RWPE2 (cell line): ENCODE data around the gene ERCC4.

Source experiments
- ATAC-seq: fragments of 200-7000 bp; cut with Tn5 transposase; 3 replicates; pipeline ENCODE4 v1.9.1; 2021; ENCODE audit warnings: low read depth
- DNase-seq: peaks from one replicate; pipeline ENCODE4 v3.0.0-alpha.2; 2020; ENCODE audit warnings: low spot score
- H3K27ac ChIP-seq: fragments of 450-650 bp; 2 replicates; pipeline ENCODE4 v1.5.1; 2017; ENCODE audit warnings: mild to moderate bottlenecking; ENCODE audit not compliant: poor library complexity, severe bottlenecking
- H3K27me3 ChIP-seq: fragments of 250-450 bp; sonication (Bioruptor Pico); 2 replicates; pipeline ENCODE4 v1.5.1; 2021; ENCODE audit warnings: mild to moderate bottlenecking, moderate library complexity; ENCODE audit not compliant: insufficient read depth, poor library complexity, severe bottlenecking
- H3K36me3 ChIP-seq: fragments of 250-450 bp; sonication (Bioruptor Pico); 2 replicates; pipeline ENCODE4 v1.5.1; 2020; ENCODE audit warnings: low read depth, mild to moderate bottlenecking, moderate library complexity
- H3K4me1 ChIP-seq: fragments of 250-450 bp; sonication (Bioruptor Pico); 2 replicates; pipeline ENCODE4 v1.5.1; 2021; ENCODE audit warnings: mild to moderate bottlenecking, moderate library complexity; ENCODE audit not compliant: insufficient read depth, poor library complexity, severe bottlenecking
- H3K4me3 ChIP-seq: fragments of 250-450 bp; sonication (Bioruptor Pico); 2 replicates; pipeline ENCODE4 v1.5.1; 2021; ENCODE audit warnings: mild to moderate bottlenecking, moderate library complexity; ENCODE audit not compliant: severe bottlenecking
- H3K9me3 ChIP-seq: fragments of 250-450 bp; sonication (Bioruptor Pico); 2 replicates; pipeline ENCODE4 v1.5.1; 2021; ENCODE audit warnings: mild to moderate bottlenecking, moderate library complexity; ENCODE audit not compliant: severe bottlenecking
- CTCF ChIP-seq: fragments of 450-650 bp; IDR thresholded peaks from one replicate; pipeline ENCODE4 v1.5.1; 2017; ENCODE audit warnings: mild to moderate bottlenecking, moderate library complexity; ENCODE audit not compliant: poor library complexity, severe bottlenecking

Gene ERCC4

GRCh38 chr16:13969711-13970110 is 49.8 kb downstream of the ERCC4 start:
- no peak for ATAC-seq
- no peaks in the 10 kb centered on the region for H3K9me3 ChIP-seq
- H3K4me1 ChIP-seq: no peaks in the 10 kb centered on the region
- H3K36me3 ChIP-seq: no peaks in the 10 kb centered on the region
- H3K27me3 ChIP-seq: no peaks in the 10 kb centered on the region
- DNase-seq: no peak
- H3K27ac ChIP-seq: no peak overlapping the region
- TF ChIP-seq CTCF: no peak
- no peak overlapping the region for H3K4me3 ChIP-seq

GRCh38 chr16:13970708-13971422 is 50.9 kb downstream of the ERCC4 start:
- ATAC-seq (no peak), DNase-seq (no peak)
- no peaks in the 10 kb centered on the region for H3K9me3 ChIP-seq
- TF ChIP-seq CTCF: no peak
- H3K27ac ChIP-seq: no peak overlapping the region
- H3K4me1 ChIP-seq: no peaks in the 10 kb centered on the region
- H3K4me3 ChIP-seq: no peak overlapping the region
- H3K27me3 ChIP-seq: no peaks in the 10 kb centered on the region
- H3K36me3 ChIP-seq: no peaks in the 10 kb centered on the region

GRCh38 chr16:13973321-13974023 is 53.5 kb downstream of the ERCC4 start:
- TF ChIP-seq CTCF: no peak
- H3K4me3 ChIP-seq: no peak overlapping the region
- H3K4me1 ChIP-seq: no peaks in the 10 kb centered on the region
- DNase-seq: no peak
- no peaks in the 10 kb centered on the region for H3K36me3 ChIP-seq
- H3K9me3 ChIP-seq: no peaks in the 10 kb centered on the region
- ATAC-seq: no peak
- no peak overlapping the region for H3K27ac ChIP-seq
- H3K27me3 ChIP-seq: no peaks in the 10 kb centered on the region

- TF ChIP-seq CTCF: no peak
- no peak overlapping the region for H3K27ac ChIP-seq
- H3K4me3 ChIP-seq: no peak overlapping the region
- no peaks in the 10 kb centered on the region for H3K36me3 ChIP-seq
- DNase-seq (no peak), ATAC-seq (no peak)
- no peaks in the 10 kb centered on the region for H3K9me3 ChIP-seq
- H3K4me1 ChIP-seq: no peaks in the 10 kb centered on the region
- H3K27me3 ChIP-seq: no peaks in the 10 kb centered on the region
Measured at GRCh38 chr16:13977177-13977576, 57.2 kb downstream of the ERCC4 start.

GRCh38 chr16:13982451-13982850 is 62.5 kb downstream of the ERCC4 start:
- no peak for TF ChIP-seq CTCF
- H3K9me3 ChIP-seq: no peaks in the 10 kb centered on the region
- DNase-seq: no peak

More at GRCh38 chr16:13982451-13982850, 62.5 kb downstream of the ERCC4 start:
- ATAC-seq: no peak
- no peaks in the 10 kb centered on the region for H3K36me3 ChIP-seq
- no peak overlapping the region for H3K27ac ChIP-seq
- no peak overlapping the region for H3K4me3 ChIP-seq
- no peaks in the 10 kb centered on the region for H3K27me3 ChIP-seq
- H3K4me1 ChIP-seq: no peaks in the 10 kb centered on the region
